NCI-H146 (cell line): ENCODE data around the gene ZNF511.

ENCODE experiments used
- DNase-seq: peaks from one replicate; lab custom pipeline; 2025; lab: John Stamatoyannopoulos, UW

Gene ZNF511

GRCh38 chr10:133335246-133336117, 26.8 kb downstream of the ZNF511 start:
- DNase-seq, result peak; percentile 42

- DNase-seq, result no peak
Observed at GRCh38 chr10:133336118-133336576, 27.4 kb downstream of the ZNF511 start.

DNA sequence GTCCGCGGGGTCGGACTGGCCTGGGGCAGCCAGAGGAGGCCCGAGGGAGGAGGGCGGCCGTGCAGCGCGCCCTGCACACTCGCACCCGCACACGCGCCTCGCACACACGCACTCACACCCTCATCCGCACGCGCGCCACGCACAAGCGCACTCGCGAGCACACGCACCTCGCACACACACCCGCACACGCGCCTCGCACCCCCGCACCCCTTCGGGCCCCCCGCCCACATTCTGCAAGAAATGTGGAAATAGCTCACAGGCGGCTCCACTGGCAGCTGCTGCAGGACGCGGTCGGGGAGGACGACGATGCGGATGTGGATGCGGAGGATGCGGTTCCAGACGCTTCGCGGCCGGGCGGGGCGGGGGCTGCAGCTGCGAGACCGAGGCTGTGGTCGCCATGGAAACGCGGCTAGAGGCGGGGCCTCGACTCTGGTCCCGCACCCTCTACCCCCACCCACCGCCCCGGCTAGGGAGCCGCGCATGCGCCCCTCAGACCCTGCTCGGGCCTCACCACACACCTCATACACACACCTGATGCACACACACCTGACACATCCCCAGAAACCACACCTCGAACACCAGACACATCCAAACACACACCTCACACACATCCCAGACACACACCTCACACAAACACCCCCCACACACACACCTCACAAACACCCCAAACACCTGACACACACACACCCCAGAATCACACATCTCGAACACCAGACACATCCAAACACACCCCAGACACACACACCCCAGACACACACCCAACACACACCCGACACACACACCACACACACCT, 28.1 kb downstream of the ZNF511 start, which contains the start of gene CALY:
CALY (minus strand) TSS at position 320 of the 793 bp plus-strand sequence. CDS start 7,907 bp downstream, outside the sequence.
- DNase-seq, result peak; percentile 75

DNA sequence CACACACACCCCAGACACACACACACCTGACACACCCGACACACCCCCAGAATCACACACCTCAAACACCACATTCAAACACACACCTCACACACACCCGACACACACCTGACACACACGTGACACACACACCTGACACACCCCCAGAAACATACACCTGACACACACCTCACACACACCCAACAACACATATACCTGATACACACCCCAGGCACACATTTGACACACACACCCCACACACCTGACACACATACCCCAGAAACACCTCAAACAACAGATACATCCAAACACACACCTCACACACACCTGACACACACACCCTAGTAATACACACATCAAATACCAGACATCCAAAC, 28.6 kb downstream of the ZNF511 start:
- no peak for DNase-seq

DNA sequence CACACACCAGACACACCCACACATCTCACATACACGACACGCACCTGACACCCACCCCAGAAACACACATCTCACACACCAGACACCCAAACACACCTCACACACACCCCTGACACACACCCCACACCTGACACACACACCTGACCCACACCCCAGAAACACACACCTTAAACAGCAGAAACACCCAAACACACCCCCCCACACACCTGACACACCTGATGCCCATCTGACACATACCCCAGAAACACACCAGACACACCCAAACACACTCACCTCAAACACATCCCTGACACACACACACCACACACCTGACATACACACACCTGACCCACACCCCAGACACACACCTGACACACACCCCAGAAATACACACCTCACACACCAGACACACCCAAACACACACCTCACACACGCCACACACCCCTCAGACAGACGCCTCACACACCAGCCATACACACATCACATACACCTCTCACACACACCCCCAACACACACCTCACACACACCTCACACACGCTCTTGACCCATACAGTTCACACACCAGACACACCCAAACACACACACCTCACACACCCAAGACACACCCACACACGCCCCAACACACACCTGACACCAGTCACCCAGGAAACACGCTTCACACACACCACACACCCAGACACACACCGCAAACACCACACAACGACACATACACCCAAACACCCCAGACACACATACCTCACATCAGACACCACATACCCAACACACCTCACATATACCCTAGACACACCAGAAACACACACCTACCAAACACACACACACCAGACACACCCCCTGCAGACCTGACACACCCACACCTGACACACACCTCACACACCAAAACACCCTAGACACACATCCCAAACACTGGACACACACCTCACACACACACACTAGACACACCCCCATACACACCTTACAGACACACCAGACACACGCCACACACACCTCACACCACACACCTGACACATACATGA, 29.7 kb downstream of the ZNF511 start:
- DNase-seq, result no peak

- no peak for DNase-seq
Observed at GRCh38 chr10:133339708-133340380, 31.1 kb downstream of the ZNF511 start.

GRCh38 chr10:133341983-133342382, 33.3 kb downstream of the ZNF511 start:
- no peak for DNase-seq

- DNase-seq, result no peak
Observed at GRCh38 chr10:133342942-133343341, 34.2 kb downstream of the ZNF511 start.

GRCh38 chr10:133343558-133343957, 34.8 kb downstream of the ZNF511 start:
- DNase-seq, result no peak

- DNase-seq, result no peak
Observed at GRCh38 chr10:133344236-133344635, 35.5 kb downstream of the ZNF511 start.

DNA sequence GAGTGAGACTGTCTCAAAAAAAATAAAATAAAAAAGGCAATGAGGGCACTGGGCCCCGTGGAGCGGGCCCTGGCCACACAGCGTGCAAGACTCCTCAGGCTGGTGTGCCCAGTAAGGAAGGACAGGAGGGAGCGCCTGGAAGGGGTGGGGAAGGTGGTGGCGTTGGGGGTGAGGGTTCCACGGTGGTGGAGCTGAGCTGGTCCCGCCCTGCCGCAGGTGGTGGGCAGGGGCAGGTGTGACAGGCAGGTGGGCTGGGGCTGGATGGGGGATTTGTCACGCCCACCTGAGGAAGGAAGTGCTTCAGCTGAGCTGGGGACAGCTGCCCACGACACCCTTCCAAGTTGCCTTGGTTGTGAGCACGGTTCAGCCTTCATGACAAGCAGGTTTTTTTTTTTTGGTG, 37.7 kb downstream of the ZNF511 start:
- DNase-seq, result no peak

GRCh38 chr10:133347710-133348517, 39.2 kb downstream of the ZNF511 start:
- peak; percentile 32 for DNase-seq

GRCh38 chr10:133349160-133349568, 40.5 kb downstream of the ZNF511 start:
- DNase-seq, result no peak

- no peak for DNase-seq
Observed at GRCh38 chr10:133349577-133350011, 40.9 kb downstream of the ZNF511 start.

DNA sequence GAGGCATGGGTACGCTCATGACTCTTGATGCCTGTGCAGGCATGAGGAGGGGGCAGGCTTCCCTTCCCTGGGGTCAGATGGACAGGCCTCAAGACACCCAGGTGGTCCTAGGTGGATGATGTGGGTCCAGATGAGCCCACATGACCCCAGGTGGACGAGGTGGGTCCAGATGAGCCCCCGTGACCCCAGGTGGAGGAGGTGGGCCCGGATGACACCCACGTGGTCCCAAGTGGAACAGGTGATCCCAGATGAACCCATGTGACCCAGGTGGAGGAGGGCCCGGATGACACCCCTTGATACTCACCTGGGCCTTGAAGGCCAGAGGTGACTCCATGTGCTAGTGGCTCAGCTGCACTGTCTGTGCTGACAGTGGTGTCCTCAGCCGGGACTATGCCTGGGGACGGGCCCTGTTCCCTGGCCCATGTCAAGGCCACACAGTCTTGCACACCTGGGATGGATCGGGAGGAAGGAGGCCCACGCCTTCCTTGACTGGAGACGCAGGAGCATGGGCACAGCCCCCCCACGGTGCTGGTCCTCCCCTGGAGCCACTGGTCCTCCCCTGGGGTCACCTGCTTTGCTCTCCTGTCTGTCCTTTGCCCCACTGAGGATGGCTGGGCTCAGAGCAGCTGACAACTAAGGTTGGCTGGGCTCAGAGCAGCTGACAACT, 41.7 kb downstream of the ZNF511 start:
- DNase-seq, result no peak

DNA sequence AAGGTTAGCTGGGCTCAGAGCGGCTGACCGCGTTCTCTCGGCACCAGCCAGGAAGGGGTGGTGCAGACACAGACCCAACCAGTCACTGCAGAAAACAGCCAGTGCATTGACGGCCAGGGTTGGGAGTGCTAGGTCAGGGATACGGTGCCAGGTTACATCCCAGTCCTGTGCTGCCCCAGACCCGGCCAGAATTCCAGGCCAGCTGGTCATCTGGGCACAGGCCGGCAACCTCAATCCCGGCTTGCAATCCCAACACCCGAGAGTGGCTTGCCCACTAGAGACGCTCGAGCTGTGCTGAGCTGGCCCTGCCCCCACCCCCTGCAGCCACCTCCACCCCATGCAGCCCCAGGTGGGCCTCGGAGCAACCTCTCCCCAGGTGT, 42.2 kb downstream of the ZNF511 start:
- no peak for DNase-seq

- no peak for DNase-seq
Observed at GRCh38 chr10:133351408-133352318, 42.9 kb downstream of the ZNF511 start.

GRCh38 chr10:133353202-133353959, 44.7 kb downstream of the ZNF511 start:
- no peak for DNase-seq
